Measurements from ENCODE around the gene GLIPR2.
"Not testable (repeated sequence)": the region's sequence is repeated elsewhere in the genome, so short reads cannot be mapped to it uniquely, and the experiment has no call there.

Gene GLIPR2

GRCh38 chr9:36123515-36123914, 13.0 kb upstream of the GLIPR2 start:
- no peak for DNase-seq (ENCODE audit: low read depth)

DNA sequence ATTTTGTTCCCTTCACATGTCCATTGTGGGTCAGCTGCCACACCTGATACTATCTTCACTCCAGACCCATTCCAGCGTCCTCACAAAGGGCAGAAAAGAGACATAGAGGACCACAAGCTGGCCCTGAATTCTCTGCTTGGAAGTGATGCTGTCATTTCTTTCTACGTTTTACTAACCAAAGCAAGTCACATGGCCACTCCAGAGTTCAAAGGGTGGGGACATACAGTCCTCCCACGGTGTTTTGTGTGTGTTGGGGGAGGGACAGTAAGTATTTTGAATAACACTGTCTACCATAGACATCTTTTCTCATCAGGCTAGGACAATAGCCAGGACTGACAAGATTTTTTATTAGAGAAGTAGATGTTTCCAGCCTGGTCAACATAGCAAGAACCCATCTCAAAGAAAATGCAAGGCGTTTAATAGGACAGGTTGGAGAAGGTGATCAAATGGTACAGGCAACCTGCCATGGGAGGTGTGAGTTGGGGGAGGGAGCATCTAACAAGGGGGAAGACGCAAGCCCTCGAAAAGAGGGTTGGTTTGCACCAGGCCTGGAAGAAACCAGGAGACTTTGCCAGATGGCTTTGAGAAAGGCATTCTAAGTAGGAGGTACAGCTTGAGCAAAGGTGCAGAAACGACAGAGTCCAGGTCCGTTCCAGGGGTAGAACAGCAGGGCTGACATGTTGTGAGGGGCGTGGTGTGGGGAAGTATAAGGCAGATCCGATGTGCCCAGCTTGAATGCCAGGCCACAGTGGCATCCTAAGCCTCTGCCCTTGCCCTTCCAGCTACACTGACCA, 11.3 kb upstream of the GLIPR2 start:
- no peak for DNase-seq (ENCODE audit: low read depth)

DNA sequence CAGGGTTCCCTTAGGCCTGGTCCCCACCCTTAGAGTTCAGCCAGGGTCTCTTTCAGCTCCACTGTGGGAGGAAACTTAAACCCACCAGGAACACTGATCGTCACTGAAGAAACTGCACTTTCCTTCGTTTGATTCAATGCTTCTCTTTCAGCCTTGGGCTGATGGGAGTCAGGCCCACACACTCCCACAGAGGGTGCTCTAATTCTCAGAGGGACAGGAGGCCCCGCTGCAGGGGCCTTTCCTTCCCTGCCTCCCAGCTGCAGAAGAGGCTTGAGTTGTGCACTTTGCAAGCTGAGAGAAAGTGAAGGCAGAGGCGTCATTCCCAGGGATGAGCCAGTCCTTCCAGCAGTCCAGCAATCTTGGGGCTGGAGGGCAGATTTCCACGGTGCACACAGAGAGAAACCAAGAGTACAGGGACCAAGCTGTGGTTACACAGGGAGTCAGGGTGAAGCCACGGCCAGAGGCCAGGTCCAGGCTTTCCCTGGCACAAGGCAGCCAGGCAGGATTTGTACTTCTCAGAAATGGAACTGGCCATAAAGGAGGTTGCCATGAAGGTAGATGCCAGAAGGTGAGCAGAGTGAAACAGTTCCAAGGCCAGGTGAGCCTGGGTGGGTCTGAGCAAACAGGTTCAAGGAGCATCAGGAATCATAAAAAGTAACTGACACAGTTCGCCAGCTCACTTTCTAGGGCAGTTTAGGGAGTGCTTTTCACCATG, 10.4 kb upstream of the GLIPR2 start:
- no peak for DNase-seq (ENCODE audit: low read depth)

- no peak for DNase-seq (ENCODE audit: low read depth)
Measured at GRCh38 chr9:36127652-36128244, 8.8 kb upstream of the GLIPR2 start.

DNA sequence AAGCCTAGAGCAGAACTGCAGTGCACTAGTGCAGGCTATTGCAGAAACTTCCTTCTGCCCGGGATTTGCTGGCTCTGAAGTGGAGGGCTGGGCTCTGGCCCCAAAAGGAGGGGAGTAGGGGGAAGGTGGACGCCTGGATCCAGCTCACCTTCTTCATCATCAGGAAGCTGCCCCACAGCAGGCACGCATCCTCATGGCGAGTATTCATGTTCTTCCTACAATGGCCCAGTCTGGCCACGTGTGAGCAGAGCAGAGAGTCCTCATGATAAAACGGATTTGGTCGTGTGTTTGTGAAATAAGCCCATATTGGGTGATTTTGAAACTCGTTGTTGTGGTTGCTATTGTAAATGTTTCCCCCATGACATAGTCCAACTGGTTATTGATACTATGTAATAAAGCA, 8.2 kb upstream of the GLIPR2 start:
- no peak for DNase-seq (ENCODE audit: low read depth)

- no peak for DNase-seq (ENCODE audit: low read depth)
Measured at GRCh38 chr9:36129139-36129538, 7.4 kb upstream of the GLIPR2 start.

GRCh38 chr9:36131666-36132065, 4.9 kb upstream of the GLIPR2 start:
- not testable (repeated sequence) for DNase-seq (ENCODE audit: low read depth)

GRCh38 chr9:36132086-36132485, 4.4 kb upstream of the GLIPR2 start:
- DNase-seq (ENCODE audit: low read depth) = no peak

GRCh38 chr9:36134761-36135505, 1.6 kb upstream of the GLIPR2 start:
- no peak for DNase-seq (ENCODE audit: low read depth)

- DNase-seq (ENCODE audit: low read depth) = no peak
Measured at GRCh38 chr9:36135741-36136271, 727 bp upstream of the GLIPR2 start.

GRCh38 chr9:36136894-36137391, 410 bp downstream of the GLIPR2 start:
- no peak for DNase-seq (ENCODE audit: low read depth)

- no peak for DNase-seq (ENCODE audit: low read depth)
Measured at GRCh38 chr9:36137392-36138004, 965 bp downstream of the GLIPR2 start.

- DNase-seq (ENCODE audit: low read depth) = no peak
Measured at GRCh38 chr9:36138496-36138895, 2.0 kb downstream of the GLIPR2 start.

GRCh38 chr9:36138901-36139300, 2.4 kb downstream of the GLIPR2 start:
- no peak for DNase-seq (ENCODE audit: low read depth)

DNA sequence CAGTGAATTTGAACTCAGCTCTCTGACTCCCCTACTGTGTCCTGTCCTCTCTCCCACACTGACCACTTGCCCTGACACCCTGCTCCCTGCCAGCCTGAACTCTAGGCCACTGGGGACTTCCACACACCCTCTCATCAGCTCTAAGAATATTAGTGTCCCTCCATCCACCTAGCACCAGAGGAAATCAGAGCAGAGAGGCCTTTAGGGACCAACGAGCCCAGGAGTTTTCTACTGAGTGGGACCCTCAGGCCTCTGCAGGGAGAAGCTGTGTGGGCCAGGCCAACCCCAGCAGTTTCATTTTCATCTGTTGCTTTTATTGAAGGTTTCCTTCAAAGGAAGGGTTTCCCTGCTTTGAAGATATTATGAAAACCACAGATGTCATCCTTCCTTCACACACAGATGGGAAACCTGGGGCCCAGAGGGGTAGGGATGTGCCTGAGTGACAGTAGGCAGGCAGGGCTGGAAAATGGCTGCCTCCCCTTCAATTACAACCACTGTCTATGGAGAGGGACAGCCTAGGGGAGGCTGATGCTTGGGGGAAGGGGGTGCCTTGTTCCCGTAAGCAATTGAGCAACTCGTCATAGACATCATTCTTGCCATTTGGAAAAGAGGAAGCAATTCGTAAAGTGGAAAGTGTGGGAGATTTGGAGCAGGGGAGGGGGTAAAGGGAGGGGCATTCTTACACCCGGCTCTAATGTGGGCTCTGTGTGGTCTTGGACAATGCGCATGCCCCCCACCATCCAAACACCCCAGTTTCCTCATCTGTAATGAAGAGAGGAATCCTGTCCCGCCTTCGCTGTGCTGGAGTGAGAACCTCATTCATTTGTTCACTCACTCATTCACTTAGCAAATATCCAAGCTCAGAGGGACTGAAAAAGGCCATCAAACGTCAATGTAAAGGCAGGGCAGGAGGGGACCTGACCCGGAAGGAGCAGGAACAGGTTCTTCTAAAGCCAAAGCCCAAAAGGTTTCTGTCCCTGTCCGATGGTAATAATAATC, 3.9 kb downstream of the GLIPR2 start:
- DNase-seq (ENCODE audit: low read depth) = no peak

DNA sequence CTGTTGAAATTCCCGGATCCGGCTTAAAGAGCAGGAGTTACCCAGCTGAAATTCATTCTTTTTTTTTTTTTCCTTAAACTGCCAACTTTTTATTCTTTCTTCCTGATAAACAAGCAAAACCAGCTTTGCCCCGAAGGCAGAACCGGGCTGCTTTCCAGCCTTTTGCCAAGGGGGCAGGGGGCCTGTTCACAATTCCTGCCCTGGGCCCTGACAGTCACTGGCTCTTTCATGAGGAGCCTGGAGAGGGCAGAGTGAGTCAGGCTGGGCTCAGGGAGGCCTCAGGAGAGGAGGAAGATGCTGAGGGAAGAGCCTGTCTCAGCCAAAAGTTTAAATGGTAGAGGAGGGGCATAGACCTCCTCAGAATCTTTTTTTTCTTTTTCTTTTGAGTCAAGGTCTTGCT, 4.8 kb downstream of the GLIPR2 start:
- no peak for DNase-seq (ENCODE audit: low read depth)

- no peak for DNase-seq (ENCODE audit: low read depth)
Measured at GRCh38 chr9:36141761-36142160, 5.2 kb downstream of the GLIPR2 start.

DNA sequence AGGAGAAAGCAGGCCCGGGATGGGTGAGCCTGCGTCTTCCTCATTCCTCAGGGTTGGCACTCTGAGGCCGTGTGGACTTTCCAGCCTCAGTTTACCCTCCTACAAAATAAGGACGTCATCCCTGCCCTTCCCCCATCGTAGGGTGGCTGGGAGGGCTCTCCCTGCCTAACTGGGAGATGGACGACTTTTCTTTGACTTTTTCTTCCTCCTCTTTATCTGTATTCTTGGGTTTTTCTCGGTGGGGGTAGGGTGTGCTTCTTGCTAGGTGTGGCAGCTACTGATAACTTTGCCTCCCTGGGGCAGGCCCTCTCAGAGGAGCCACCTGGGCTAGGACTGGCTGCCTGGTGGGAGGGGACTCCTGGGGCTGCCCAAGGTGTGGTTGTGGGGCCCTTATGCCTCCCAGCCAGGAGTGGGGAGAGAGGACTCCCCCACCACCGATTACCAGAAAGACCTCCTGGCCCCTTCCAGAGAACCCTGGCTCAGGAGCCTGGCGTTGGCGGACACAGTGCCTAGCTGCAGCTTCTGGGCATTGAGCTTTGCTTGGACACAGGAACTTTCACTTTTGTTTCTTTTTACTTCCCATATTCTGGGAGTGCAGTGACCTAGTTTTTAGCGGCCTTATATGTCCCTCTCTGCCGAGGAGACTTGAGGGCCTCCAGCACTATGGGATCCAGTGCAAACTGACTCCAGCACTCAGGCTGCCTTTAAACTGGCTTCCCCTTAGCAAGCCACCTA, 6.1 kb downstream of the GLIPR2 start:
- DNase-seq (ENCODE audit: low read depth) = no peak

GRCh38 chr9:36143245-36143641, 6.7 kb downstream of the GLIPR2 start:
- DNase-seq (ENCODE audit: low read depth) = no peak
